ENCODE results near the gene MSRB3. TPM values are rescaled to one million over a fixed set of nuclear protein-coding genes. Genes with fewer than 3 reads are reported as not detected.
A peak's percentile ranks its signal among the peaks of the same experiment; 100 is the strongest.

Gene MSRB3
- total and polyA plus RNA-seq, 4 donors, result 9.9 to 24.0 (median 15.3) TPM

GRCh38 chr12:65495233-65495632 lies 216.8 kb downstream of the MSRB3 start:
- DNase-seq (ENCODE audit: low read depth in 4 of 6, low spot score in 6 of 6), result no peak
- peaks cover 6% of the 10 kb centered on the region for H3K4me1 ChIP-seq (ENCODE audit: control insufficient read depth, insufficient read depth, low read length)
- H3K36me3 ChIP-seq (ENCODE audit: control insufficient read depth, insufficient read depth, low read length), result no peaks in the 10 kb centered on the region
- 57% methylated on average over 2 of the region's 2 CpGs for WGBS (ENCODE audit: insufficient coverage)
- H3K9me3 ChIP-seq (ENCODE audit: control insufficient read depth, insufficient read depth, low read length), result no peaks in the 10 kb centered on the region
- H3K4me3 ChIP-seq (ENCODE audit: low read depth, low read length), result no peak overlapping the region
- no peaks in the 10 kb centered on the region for H3K27me3 ChIP-seq (ENCODE audit: control insufficient read depth, insufficient read depth, low read length)
- no peak overlapping the region for H3K27ac ChIP-seq (ENCODE audit: low read depth, low read length)

GRCh38 chr12:65496617-65497016 lies 218.1 kb downstream of the MSRB3 start:
- no peaks in the 10 kb centered on the region for H3K9me3 ChIP-seq (ENCODE audit: control insufficient read depth, insufficient read depth, low read length)
- H3K27me3 ChIP-seq (ENCODE audit: control insufficient read depth, insufficient read depth, low read length), result no peaks in the 10 kb centered on the region
- H3K4me3 ChIP-seq (ENCODE audit: low read depth, low read length), result no peak overlapping the region
- H3K4me1 ChIP-seq (ENCODE audit: control insufficient read depth, insufficient read depth, low read length), result peaks cover 14% of the 10 kb centered on the region
- DNase-seq (ENCODE audit: low read depth in 4 of 6, low spot score in 6 of 6), result no peak
- no peaks in the 10 kb centered on the region for H3K36me3 ChIP-seq (ENCODE audit: control insufficient read depth, insufficient read depth, low read length)
- WGBS (ENCODE audit: insufficient coverage), result 89% methylated on average over 2 of the region's 2 CpGs
- no peak overlapping the region for H3K27ac ChIP-seq (ENCODE audit: low read depth, low read length)

- WGBS (ENCODE audit: insufficient coverage), result no CpG with 5 or more reads among the region's 4 CpGs
- Histone ChIP-seq H3K27ac (ENCODE audit: low read depth, low read length) (no peak overlapping the region), H3K4me3 (ENCODE audit: low read depth, low read length) (no peak overlapping the region), H3K27me3 (ENCODE audit: control insufficient read depth, insufficient read depth, low read length) (no peaks in the 10 kb centered on the region), H3K9me3 (ENCODE audit: control insufficient read depth, insufficient read depth, low read length) (no peaks in the 10 kb centered on the region), H3K36me3 (ENCODE audit: control insufficient read depth, insufficient read depth, low read length) (no peaks in the 10 kb centered on the region), H3K4me1 (ENCODE audit: control insufficient read depth, insufficient read depth, low read length) (peaks cover 14% of the 10 kb centered on the region)
- DNase-seq (ENCODE audit: low read depth in 4 of 6, low spot score in 6 of 6), result no peak
These were observed 219.2 kb downstream of the MSRB3 start for GRCh38 chr12:65497660-65498059.

DNA sequence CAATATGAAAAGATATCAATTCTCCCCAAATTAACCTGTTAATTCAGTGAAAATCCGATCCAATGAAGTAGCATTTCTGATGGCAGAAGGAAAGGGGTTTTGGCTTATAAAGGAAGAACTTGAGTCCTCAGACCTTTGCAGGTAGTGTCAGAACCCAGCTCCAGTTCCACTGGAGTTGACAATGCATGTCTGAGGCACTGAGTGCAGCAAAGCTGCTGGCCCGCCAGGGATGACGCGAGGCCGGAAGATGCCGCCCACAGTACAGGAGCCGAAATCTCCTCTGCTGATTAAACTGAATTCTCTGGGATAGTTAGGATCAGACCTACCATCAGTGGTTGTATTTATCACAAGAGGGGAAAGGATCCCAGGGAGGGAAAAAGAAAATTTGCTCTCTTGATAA lies 220.7 kb downstream of the MSRB3 start:
- DNase-seq (ENCODE audit: low read depth in 4 of 6, low spot score in 6 of 6), result no peak
- H3K9me3 ChIP-seq (ENCODE audit: control insufficient read depth, insufficient read depth, low read length), result no peaks in the 10 kb centered on the region
- H3K27ac ChIP-seq (ENCODE audit: low read depth, low read length), result no peak overlapping the region
- no peaks in the 10 kb centered on the region for H3K27me3 ChIP-seq (ENCODE audit: control insufficient read depth, insufficient read depth, low read length)
- peaks cover 14% of the 10 kb centered on the region for H3K4me1 ChIP-seq (ENCODE audit: control insufficient read depth, insufficient read depth, low read length)
- H3K4me3 ChIP-seq (ENCODE audit: low read depth, low read length), result no peak overlapping the region
- WGBS (ENCODE audit: insufficient coverage), result 96% methylated on average over 7 of the region's 7 CpGs
- no peaks in the 10 kb centered on the region for H3K36me3 ChIP-seq (ENCODE audit: control insufficient read depth, insufficient read depth, low read length)

GRCh38 chr12:65500091-65500900 lies 221.8 kb downstream of the MSRB3 start:
- DNase-seq (ENCODE audit: low read depth in 4 of 6, low spot score in 6 of 6), result peak in 1 of 6 donors; percentile 21
- H3K27me3 ChIP-seq (ENCODE audit: control insufficient read depth, insufficient read depth, low read length), result peaks cover 1% of the 10 kb centered on the region
- H3K27ac ChIP-seq (ENCODE audit: low read depth, low read length), result no peak overlapping the region
- peaks cover 8% of the 10 kb centered on the region for H3K4me1 ChIP-seq (ENCODE audit: control insufficient read depth, insufficient read depth, low read length)
- H3K36me3 ChIP-seq (ENCODE audit: control insufficient read depth, insufficient read depth, low read length), result no peaks in the 10 kb centered on the region
- H3K9me3 ChIP-seq (ENCODE audit: control insufficient read depth, insufficient read depth, low read length), result no peaks in the 10 kb centered on the region
- WGBS (ENCODE audit: insufficient coverage), result 50% methylated on average over 2 of the region's 7 CpGs
- no peak overlapping the region for H3K4me3 ChIP-seq (ENCODE audit: low read depth, low read length)

DNA sequence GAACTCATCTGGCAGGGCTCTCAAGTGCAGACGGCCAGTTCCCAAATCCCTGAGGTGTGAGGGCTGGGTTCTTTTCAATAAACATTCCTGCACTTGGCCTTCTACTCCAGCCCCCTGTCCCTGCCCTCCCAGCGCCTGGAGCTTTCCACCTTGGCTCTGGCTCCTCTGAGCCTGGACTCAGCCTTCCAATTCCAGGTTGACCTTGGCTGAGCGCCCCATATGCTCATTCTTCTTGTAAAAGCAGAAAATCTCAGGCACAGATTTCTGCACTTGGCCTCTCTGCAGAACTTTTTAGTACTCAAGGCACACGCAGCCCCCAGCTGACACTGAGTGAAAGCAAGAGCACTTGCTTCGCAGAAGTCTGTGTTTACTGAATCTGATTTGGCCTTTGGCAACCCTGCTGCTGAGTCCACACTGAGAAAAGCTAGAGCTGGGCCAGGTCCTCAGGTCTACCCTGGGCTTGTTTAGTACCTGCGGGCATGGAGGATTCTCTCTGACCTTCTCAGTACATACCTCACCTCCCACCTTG lies 222.7 kb downstream of the MSRB3 start:
- peak in 3 of 6 donors; percentile 41 to 87 (median 65) for DNase-seq (ENCODE audit: low read depth in 4 of 6, low spot score in 6 of 6)
- Histone ChIP-seq H3K36me3 (ENCODE audit: control insufficient read depth, insufficient read depth, low read length) (no peaks in the 10 kb centered on the region), H3K4me1 (ENCODE audit: control insufficient read depth, insufficient read depth, low read length) (peaks cover 15% of the 10 kb centered on the region), H3K27ac (ENCODE audit: low read depth, low read length) (no peak overlapping the region), H3K27me3 (ENCODE audit: control insufficient read depth, insufficient read depth, low read length) (peaks cover 2% of the 10 kb centered on the region), H3K9me3 (ENCODE audit: control insufficient read depth, insufficient read depth, low read length) (no peaks in the 10 kb centered on the region), H3K4me3 (ENCODE audit: low read depth, low read length) (no peak overlapping the region)
- 32% methylated on average over 4 of the region's 6 CpGs for WGBS (ENCODE audit: insufficient coverage)

- Histone ChIP-seq H3K36me3 (ENCODE audit: control insufficient read depth, insufficient read depth, low read length) (no peaks in the 10 kb centered on the region), H3K4me3 (ENCODE audit: low read depth, low read length) (no peak overlapping the region), H3K9me3 (ENCODE audit: control insufficient read depth, insufficient read depth, low read length) (no peaks in the 10 kb centered on the region), H3K4me1 (ENCODE audit: control insufficient read depth, insufficient read depth, low read length) (peaks cover 15% of the 10 kb centered on the region), H3K27me3 (ENCODE audit: control insufficient read depth, insufficient read depth, low read length) (peaks cover 2% of the 10 kb centered on the region), H3K27ac (ENCODE audit: low read depth, low read length) (no peak overlapping the region)
- 94% methylated on average over 2 of the region's 5 CpGs for WGBS (ENCODE audit: insufficient coverage)
- DNase-seq (ENCODE audit: low read depth in 4 of 6, low spot score in 6 of 6), result no peak
These were observed 223.5 kb downstream of the MSRB3 start for GRCh38 chr12:65501935-65502334.

- H3K27me3 ChIP-seq (ENCODE audit: control insufficient read depth, insufficient read depth, low read length), result peaks cover 2% of the 10 kb centered on the region
- DNase-seq (ENCODE audit: low read depth in 4 of 6, low spot score in 6 of 6), result no peak
- no CpG with 5 or more reads among the region's 1 CpG for WGBS (ENCODE audit: insufficient coverage)
- no peaks in the 10 kb centered on the region for H3K36me3 ChIP-seq (ENCODE audit: control insufficient read depth, insufficient read depth, low read length)
- H3K9me3 ChIP-seq (ENCODE audit: control insufficient read depth, insufficient read depth, low read length), result no peaks in the 10 kb centered on the region
- H3K4me3 ChIP-seq (ENCODE audit: low read depth, low read length), result no peak overlapping the region
- H3K4me1 ChIP-seq (ENCODE audit: control insufficient read depth, insufficient read depth, low read length), result peaks cover 15% of the 10 kb centered on the region
- no peak overlapping the region for H3K27ac ChIP-seq (ENCODE audit: low read depth, low read length)
These were observed 225.9 kb downstream of the MSRB3 start for GRCh38 chr12:65504417-65504816.

DNA sequence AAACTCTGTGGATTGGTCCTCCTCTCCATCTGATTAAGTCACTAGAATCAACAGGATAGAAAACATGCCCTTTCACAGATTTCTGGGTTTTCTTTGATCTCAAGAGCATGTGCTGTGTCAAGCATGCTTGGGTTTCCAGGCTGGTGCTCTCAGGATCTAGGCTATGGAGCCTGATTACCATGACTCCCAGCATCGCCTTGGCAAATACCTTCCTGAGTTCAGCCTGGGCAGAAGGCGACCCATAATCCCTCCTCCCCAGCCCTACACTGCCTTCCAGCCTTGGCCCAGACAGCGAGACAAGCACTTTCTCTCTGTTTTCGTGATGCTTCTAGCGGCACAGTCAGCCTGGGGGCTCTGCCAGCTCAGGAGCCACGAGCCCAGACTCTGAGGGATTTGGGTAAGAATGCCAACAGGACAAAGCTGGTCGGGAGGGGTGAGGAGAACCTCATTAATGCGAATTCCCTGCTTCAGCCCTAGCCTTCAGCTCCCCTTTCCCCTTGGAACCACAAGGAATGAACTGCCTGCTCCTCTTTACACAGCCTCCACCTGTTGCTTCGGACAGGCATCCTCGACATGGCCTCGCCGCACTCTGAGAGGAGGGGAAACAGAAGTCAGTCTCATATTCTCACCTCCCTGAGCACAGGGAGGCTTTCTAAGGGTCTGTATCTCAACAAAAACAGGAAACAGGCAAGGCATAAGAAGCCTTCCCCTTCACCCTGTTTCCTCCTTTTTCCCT lies 227.1 kb downstream of the MSRB3 start:
- H3K27me3 ChIP-seq (ENCODE audit: control insufficient read depth, insufficient read depth, low read length), result peaks cover 2% of the 10 kb centered on the region
- 57% methylated on average over 8 of the region's 12 CpGs for WGBS (ENCODE audit: insufficient coverage)
- peaks cover 22% of the 10 kb centered on the region for H3K4me1 ChIP-seq (ENCODE audit: control insufficient read depth, insufficient read depth, low read length)
- H3K36me3 ChIP-seq (ENCODE audit: control insufficient read depth, insufficient read depth, low read length), result no peaks in the 10 kb centered on the region
- H3K27ac ChIP-seq (ENCODE audit: low read depth, low read length), result no peak overlapping the region
- no peak overlapping the region for H3K4me3 ChIP-seq (ENCODE audit: low read depth, low read length)
- DNase-seq (ENCODE audit: low read depth in 4 of 6, low spot score in 6 of 6), result peak in 2 of 6 donors; percentile 49 to 80
- no peaks in the 10 kb centered on the region for H3K9me3 ChIP-seq (ENCODE audit: control insufficient read depth, insufficient read depth, low read length)
